HEK293T (cell line): ENCODE measurements around the gene JAZF1.

Source experiments
- CTCF ChIA-PET: fragments of 350-600 bp; formaldehyde crosslinking; extraction: SDS; loops from one replicate; lab custom pipeline; 2021; ENCODE audit warnings: antibody characterized with exemption, inconsistent platforms; lab: Yijun Ruan, JAX
- POLR2A ChIA-PET: fragments of 350-600 bp; formaldehyde crosslinking; extraction: SDS; loops from one replicate; lab custom pipeline; 2020; ENCODE audit warnings: antibody characterized with exemption, inconsistent platforms; lab: Yijun Ruan, JAX
- DNase-seq: peaks from one replicate; pipeline ENCODE4 v3.0.0; 2012; ENCODE audit warnings: mixed read lengths; ENCODE audit errors: extremely low spot score
- ARNT ChIP-seq: fragments of 450-650 bp; IDR thresholded peaks from 2 replicates; pipeline ENCODE4 v1.6.1; 2017; ENCODE audit warnings: mild to moderate bottlenecking
- BHLHE40 ChIP-seq: fragments of 450-650 bp; IDR thresholded peaks from 2 replicates; pipeline ENCODE4 v1.6.1; 2016; ENCODE audit warnings: mild to moderate bottlenecking, moderate library complexity, borderline replicate concordance
- CTBP1 ChIP-seq: fragments of 450-650 bp; IDR thresholded peaks from 2 replicates; pipeline ENCODE4 v1.6.1; 2016; ENCODE audit warnings: borderline replicate concordance
- ELF4 ChIP-seq: fragments of 450-650 bp; IDR thresholded peaks from 2 replicates; pipeline ENCODE4 v1.6.1; 2017; ENCODE audit warnings: antibody characterized with exemption
- FOXA1 ChIP-seq: fragments of 450-650 bp; IDR thresholded peaks from 2 replicates; pipeline ENCODE4 v1.6.1; 2016; ENCODE audit warnings: mild to moderate bottlenecking
- FOXK2 ChIP-seq: fragments of 450-650 bp; IDR thresholded peaks from 2 replicates; pipeline ENCODE4 v1.6.1; 2016; ENCODE audit warnings: mild to moderate bottlenecking
- FOXM1 ChIP-seq: fragments of 450-650 bp; IDR thresholded peaks from 2 replicates; pipeline ENCODE4 v1.6.1; 2017; ENCODE audit warnings: mild to moderate bottlenecking, borderline replicate concordance
- HDGF ChIP-seq: fragments of 450-650 bp; IDR thresholded peaks from 2 replicates; pipeline ENCODE4 v1.6.1; 2017; ENCODE audit warnings: antibody characterized with exemption, borderline replicate concordance
- L3MBTL2 ChIP-seq: fragments of 450-650 bp; conservative IDR thresholded peaks from 2 replicates; pipeline ENCODE4 v1.6.1; 2016; ENCODE audit warnings: mild to moderate bottlenecking
- LEF1 ChIP-seq: fragments of 450-650 bp; IDR thresholded peaks from 2 replicates; pipeline ENCODE4 v1.6.1; 2017; ENCODE audit warnings: mild to moderate bottlenecking, borderline replicate concordance
- NFRKB ChIP-seq: fragments of 450-650 bp; IDR thresholded peaks from 2 replicates; pipeline ENCODE4 v1.6.1; 2016; ENCODE audit warnings: mild to moderate bottlenecking, moderate library complexity
- PKNOX1 ChIP-seq: fragments of 450-650 bp; IDR thresholded peaks from 2 replicates; pipeline ENCODE4 v1.6.1; 2016
- SP1 ChIP-seq: fragments of 450-650 bp; IDR thresholded peaks from 2 replicates; pipeline ENCODE4 v1.6.1; 2017
- SUZ12 ChIP-seq: fragments of 450-650 bp; IDR thresholded peaks from 2 replicates; pipeline ENCODE4 v1.6.1; 2016; ENCODE audit warnings: mild to moderate bottlenecking
- TARDBP ChIP-seq: fragments of 450-650 bp; IDR thresholded peaks from 2 replicates; pipeline ENCODE4 v1.6.1; 2016
- ZNF384 ChIP-seq: fragments of 450-650 bp; IDR thresholded peaks from 2 replicates; pipeline ENCODE4 v1.6.1; 2016

Gene JAZF1

GRCh38 chr7:28088901-28089714 is 91.5 kb downstream of the JAZF1 start:
- DNase-seq: no peak
- no peak for TF ChIP-seq FOXA1
- TF ChIP-seq FOXK2: no peak
- no peak for TF ChIP-seq SUZ12
- TF ChIP-seq HDGF: no peak
- no peak for TF ChIP-seq BHLHE40
- no peak for TF ChIP-seq PKNOX1
- TF ChIP-seq CTBP1: no peak
- no peak for TF ChIP-seq LEF1
- POLR2A ChIA-PET: no interaction called here
- CTCF ChIA-PET: interaction anchor here (0.6 kb wide), 1 partner anchor 29 kb away, joined by 4 read pairs; no protein-coding TSS in a partner anchor

- ChIA-PET CTCF (interaction anchor here (2.9 kb wide), 1 partner anchor 26 kb away, joined by 11 read pairs; no protein-coding TSS in a partner anchor), POLR2A (no interaction called here)
- no peak for TF ChIP-seq LEF1
Observed at GRCh38 chr7:28088032-28088431, 92.6 kb downstream of the JAZF1 start.

GRCh38 chr7:28086198-28086597 is 94.4 kb downstream of the JAZF1 start:
- ChIA-PET CTCF (interaction anchor here (0.7 to 2.9 kb wide), 3 partner anchors 8 to 24 kb away, joined by 3 to 11 read pairs (median 5); no protein-coding TSS in a partner anchor), POLR2A (no interaction called here)
- DNase-seq: no peak
- TF ChIP-seq ARNT: no peak
- peak; percentile 79 for TF ChIP-seq PKNOX1
- TF ChIP-seq FOXA1: no peak

More at GRCh38 chr7:28088032-28088431, 92.6 kb downstream of the JAZF1 start:
- DNase-seq: no peak

- TF ChIP-seq NFRKB: no peak
- TF ChIP-seq SUZ12: no peak
- no peak for TF ChIP-seq HDGF
- no peak for TF ChIP-seq ZNF384
- TF ChIP-seq TARDBP: no peak
- no peak for TF ChIP-seq PKNOX1
- no peak for TF ChIP-seq L3MBTL2
- no peak for TF ChIP-seq ELF4
- TF ChIP-seq SP1: no peak
- TF ChIP-seq ARNT: no peak
- no peak for TF ChIP-seq FOXK2
- TF ChIP-seq LEF1: no peak
- TF ChIP-seq FOXM1: no peak
- no peak for TF ChIP-seq FOXA1
- TF ChIP-seq BHLHE40: no peak
- TF ChIP-seq CTBP1: no peak
- CTCF ChIA-PET: interaction anchor here (0.8 to 2.4 kb wide), 3 partner anchors 9 to 14 kb away, joined by 4 to 8 read pairs (median 4); no protein-coding TSS in a partner anchor
- DNase-seq: no peak
- POLR2A ChIA-PET: no interaction called here
Observed at GRCh38 chr7:28083998-28084985, 96.3 kb downstream of the JAZF1 start.

GRCh38 chr7:28083164-28083997 is 97.2 kb downstream of the JAZF1 start:
- no peak for TF ChIP-seq SP1
- no peak for TF ChIP-seq HDGF
- TF ChIP-seq BHLHE40: no peak
- no peak for TF ChIP-seq LEF1
- no peak for TF ChIP-seq FOXM1
- TF ChIP-seq TARDBP: no peak
- TF ChIP-seq NFRKB: no peak
- TF ChIP-seq FOXA1: no peak
- TF ChIP-seq ARNT: no peak
- no peak for TF ChIP-seq PKNOX1
- TF ChIP-seq L3MBTL2: no peak
- no peak for TF ChIP-seq ELF4
- no peak for DNase-seq
- POLR2A ChIA-PET: no interaction called here
- CTCF ChIA-PET: interaction anchor here (1.0 to 2.4 kb wide), 3 partner anchors 10 to 21 kb away, joined by 4 to 8 read pairs (median 7); no protein-coding TSS in a partner anchor
